HG02852 (cell line): ENCODE data around the gene C11orf71.

ENCODE experiments used
- ATAC-seq: cut with Tn5 transposase; IDR thresholded peaks from one replicate; pipeline ENCODE4 v1.9.1; 2021; ENCODE audit warnings: mild to moderate bottlenecking, moderate library complexity; ENCODE audit not compliant: unreplicated experiment

C11orf71 gene

DNA sequence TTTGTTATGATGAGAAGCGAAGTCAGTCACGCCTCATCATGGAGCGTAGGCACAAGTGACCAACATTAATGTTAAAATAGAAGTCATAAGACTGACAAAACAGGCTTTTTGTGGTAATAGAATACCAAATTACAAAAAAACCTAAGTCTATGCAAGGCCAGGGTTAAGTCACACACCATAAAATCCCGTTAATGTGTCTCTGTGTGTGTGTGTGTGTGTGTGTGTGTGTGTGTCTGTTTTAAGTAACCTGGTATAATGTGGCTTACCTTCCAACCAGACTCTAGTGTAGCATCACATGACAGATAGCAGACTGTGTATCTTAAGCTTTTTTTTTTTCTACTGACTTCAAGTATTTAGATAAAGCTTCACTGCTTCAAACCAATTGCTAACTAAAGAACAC is 38.0 kb downstream of the C11orf71 start:
- no peak for ATAC-seq

DNA sequence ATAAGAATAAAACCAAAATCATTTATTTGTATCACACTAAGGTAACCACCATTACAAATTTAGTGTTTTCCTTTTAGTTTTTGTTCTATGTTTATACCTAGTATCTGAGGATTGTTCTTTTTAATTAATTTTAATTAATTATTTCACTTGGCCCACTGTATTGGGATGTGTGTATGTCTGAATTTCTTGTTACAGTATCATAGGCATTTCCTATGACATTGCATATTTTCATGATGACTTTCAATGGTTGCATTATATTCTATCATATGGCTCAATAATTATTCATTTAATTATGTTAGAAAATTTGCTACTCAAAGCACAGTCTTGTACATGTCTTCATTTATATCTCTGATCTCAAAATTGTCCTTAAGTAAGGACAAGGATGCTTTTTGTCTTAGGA is 41.0 kb downstream of the C11orf71 start:
- ATAC-seq: no peak

DNA sequence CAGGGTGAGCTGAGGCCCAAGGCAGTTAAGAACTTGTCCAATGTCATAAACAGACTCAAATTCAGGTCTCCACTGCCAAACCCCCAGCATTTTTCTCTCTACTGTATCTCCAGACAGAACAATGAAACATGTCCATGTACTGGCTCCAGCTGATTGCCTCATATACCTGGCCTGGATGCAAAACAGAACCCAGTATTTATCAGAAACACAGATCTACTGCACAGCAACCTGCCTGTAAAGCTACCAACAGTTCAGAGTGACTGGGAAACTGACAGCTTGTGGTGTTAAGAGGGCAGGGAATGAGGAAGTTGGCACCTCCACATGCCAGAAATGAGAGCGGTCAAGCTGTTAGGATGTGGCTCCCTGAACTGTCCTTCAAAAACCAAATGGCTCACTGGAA is 41.6 kb downstream of the C11orf71 start:
- no peak for ATAC-seq

DNA sequence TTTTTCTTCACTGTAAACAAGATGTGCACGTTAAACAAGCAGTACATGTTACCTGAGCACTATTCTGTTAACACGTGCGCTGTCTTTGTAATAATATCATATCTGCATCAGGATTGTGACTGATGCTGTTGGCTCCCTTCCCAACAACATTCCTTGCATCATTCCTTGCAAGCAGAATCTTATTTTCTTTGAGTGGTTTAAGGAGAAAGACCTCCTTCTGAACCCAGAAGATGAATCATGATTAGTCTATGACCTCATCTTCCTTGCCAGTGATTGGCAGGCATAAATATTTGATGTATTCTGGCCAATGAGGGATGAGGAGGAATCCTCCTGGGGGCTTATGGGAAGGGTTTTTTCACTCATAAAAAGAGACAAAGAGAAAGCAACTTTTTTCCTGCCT is 46.2 kb downstream of the C11orf71 start:
- no peak for ATAC-seq

DNA sequence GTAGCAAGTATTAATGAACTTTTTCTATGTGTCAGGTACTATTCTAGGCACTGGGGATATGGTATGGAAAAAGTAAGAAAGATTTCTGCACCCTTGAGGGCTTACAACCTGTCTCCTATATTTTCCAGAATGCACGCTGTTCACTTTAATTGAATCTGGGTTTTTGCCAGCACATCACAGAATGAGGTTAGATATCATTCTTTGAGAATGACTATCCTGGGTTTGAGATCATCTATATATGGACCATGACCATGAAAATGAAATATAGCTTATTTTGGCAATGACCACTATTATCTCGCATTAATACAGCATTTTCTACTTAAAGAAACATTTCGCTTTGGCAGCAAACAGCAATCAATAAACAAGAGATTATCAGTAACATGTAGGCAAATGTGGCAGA is 46.9 kb downstream of the C11orf71 start:
- no peak for ATAC-seq

DNA sequence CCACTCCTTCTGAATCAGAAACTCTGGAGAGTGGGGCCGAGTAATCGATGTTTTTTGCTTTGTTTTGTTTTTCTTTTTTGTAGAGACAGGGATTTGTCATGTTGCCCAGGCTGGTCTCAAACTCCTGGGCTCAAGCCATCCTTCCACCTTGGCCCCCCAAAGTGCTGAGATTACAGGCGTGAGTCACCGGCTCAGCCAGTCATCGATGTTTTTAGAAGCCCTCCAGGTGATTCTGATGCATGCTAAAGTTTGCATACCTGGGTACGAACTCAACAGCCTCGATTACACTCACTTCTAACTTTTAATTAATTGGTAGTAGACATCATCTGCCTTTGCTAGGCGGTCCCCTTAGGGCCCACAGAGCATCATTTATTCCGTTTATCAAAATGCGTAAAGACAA is 50.3 kb downstream of the C11orf71 start:
- no peak for ATAC-seq
